Adrenal gland (tissue), 5 donors: ENCODE measurements around the gene ARHGEF28.

ENCODE experiments used
- CTCF ChIP-seq, 6 experiments: fragments of 450-650 bp in 4 of 6; fragments of 200-600 bp in 2 of 6; sonication (generic) in 1 of 6; IDR thresholded peaks; 1 replicate in 5 of 6; 2 replicates in 1 of 6; pipeline versions ENCODE4 v1.5.1 to v1.8.0; 2016 to 2021; ENCODE audit warnings: antibody characterized with exemption in 6 of 6, mild to moderate bottlenecking in 2 of 6, moderate library complexity in 1 of 6
- POLR2A ChIP-seq, 2 donors: fragments of 450-650 bp; IDR thresholded peaks; one replicate each; pipeline ENCODE4 v1.6.1; 2017; ENCODE audit warnings: antibody characterized with exemption in 2 of 2, mild to moderate bottlenecking in 2 of 2, moderate library complexity in 1 of 2
- donor health status: DM: no; HTN: no; CAD: no.

- TF ChIP-seq CTCF (IDR thresholded peaks at IDR 0.05) (no peak), POLR2A (IDR thresholded peaks at IDR 0.05) (no peak)
Observed at GRCh38 chr5:73907164-73907563, 281.2 kb downstream of the ARHGEF28 start.
